ENCODE measurements around the gene S1PR2. TPM values are rescaled to one million over a fixed set of nuclear protein-coding genes. Genes with fewer than 3 reads are reported as not detected.

Gene S1PR2
- 10 to 100 TPM in 1 of 2 donors, 1 to 10 TPM in 1; 7.9 to 13.6 TPM for total RNA-seq
- long read RNA-seq, partial matches to known transcripts, result 0 of 3 reads
- long read RNA-seq, other reads (novel, unspliced or antisense), result 3 of 3 reads

- peak; percentile 74 to 80 for ATAC-seq
- DNase-seq, result peak; percentile 88
- intact Hi-C loops (cut with DNase I), result no loop called here
These were observed at the start of gene S1PR2 for GRCh38 chr19:10230861-10231611. Gene S1PR2, minus strand, starts transcription at chr19:10231331. Its CDS starts 6,426 bp downstream, at chr19:10224905.

- DNase-seq, result no peak
- intact Hi-C loops (cut with DNase I), result no loop called here
These were observed 48.8 kb upstream of the S1PR2 start for GRCh38 chr19:10279737-10280442.

GRCh38 chr19:10278935-10279334 lies 47.8 kb upstream of the S1PR2 start:
- ATAC-seq, result no peak
- intact Hi-C loops (cut with DNase I), result no loop called here

More at GRCh38 chr19:10279737-10280442, 48.8 kb upstream of the S1PR2 start:
- ATAC-seq, result no peak

GRCh38 chr19:10277795-10278589 lies 46.9 kb upstream of the S1PR2 start:
- no peak for DNase-seq
- no peak for ATAC-seq
- intact Hi-C loops (cut with DNase I), result no loop called here

More at GRCh38 chr19:10278935-10279334, 47.8 kb upstream of the S1PR2 start:
- no peak for DNase-seq

- intact Hi-C loops (cut with DNase I), result loop anchor here in 1 of 2 donors (5.0 kb wide), 1 partner anchor 58 kb away; the partner anchor contains the start of gene RAVER1
- DNase-seq (no peak), ATAC-seq (no peak)
These were observed 43.5 kb upstream of the S1PR2 start for GRCh38 chr19:10274589-10274988.

GRCh38 chr19:10271543-10272086 lies 40.5 kb upstream of the S1PR2 start:
- DNase-seq, result no peak
- intact Hi-C loops (cut with DNase I), result loop anchor here in 1 of 2 donors (5.0 kb wide), 1 partner anchor 61 kb away; the partner anchor contains the start of gene RAVER1
- ATAC-seq, result no peak

GRCh38 chr19:10270616-10271394 lies 39.7 kb upstream of the S1PR2 start, which contains the start of gene ICAM1:
Gene ICAM1, plus strand, starts transcription at chr19:10271120. Its CDS starts 40 bp downstream, at chr19:10271160.
- ATAC-seq (peak; percentile 75 to 81), DNase-seq (peak; percentile 92)
- intact Hi-C loops (cut with DNase I), result loop anchor here in 1 of 2 donors (5.0 kb wide), 1 partner anchor 61 kb away; the partner anchor contains the start of gene RAVER1

- intact Hi-C loops (cut with DNase I), result loop anchor here in 1 of 2 donors (5.0 kb wide), 1 partner anchor 62 kb away; the partner anchor contains the start of gene RAVER1
- DNase-seq (peak; percentile 79), ATAC-seq (peak; percentile 64 to 71)
These were observed 39.1 kb upstream of the S1PR2 start for GRCh38 chr19:10270180-10270615.

GRCh38 chr19:10269333-10270179 lies 38.4 kb upstream of the S1PR2 start:
- DNase-seq (peak; percentile 92), ATAC-seq (peak; percentile 80 to 83)
- intact Hi-C loops (cut with DNase I), result loop anchor here (1.0 to 5.0 kb wide), 3 partner anchors 63 to 120 kb away; partner anchors contain the start of gene RAVER1 (in 1 of the 2)

GRCh38 chr19:10268071-10268470 lies 36.9 kb upstream of the S1PR2 start:
- peak in 1 of 2 donors; percentile 3 for ATAC-seq
- intact Hi-C loops (cut with DNase I), result loop anchor here in 1 of 2 donors (2.0 kb wide), 1 partner anchor 121 kb away; no protein-coding TSS in a partner anchor
- DNase-seq, result peak; percentile 58

GRCh38 chr19:10266706-10267105 lies 35.6 kb upstream of the S1PR2 start:
- intact Hi-C loops (cut with DNase I), result no loop called here
- DNase-seq (no peak), ATAC-seq (no peak)

GRCh38 chr19:10262771-10263170 lies 31.6 kb upstream of the S1PR2 start:
- DNase-seq, result no peak
- intact Hi-C loops (cut with DNase I), result no loop called here
- ATAC-seq, result no peak

- intact Hi-C loops (cut with DNase I), result no loop called here
- ATAC-seq (no peak), DNase-seq (no peak)
These were observed 29.0 kb upstream of the S1PR2 start for GRCh38 chr19:10260141-10260584.

- intact Hi-C loops (cut with DNase I), result no loop called here
- DNase-seq, result peak; percentile 88
- peak; percentile 70 to 75 for ATAC-seq
These were observed 28.2 kb upstream of the S1PR2 start for GRCh38 chr19:10259162-10259905.

GRCh38 chr19:10258080-10258710 lies 27.1 kb upstream of the S1PR2 start:
- intact Hi-C loops (cut with DNase I), result no loop called here
- ATAC-seq, result peak in 1 of 2 donors; percentile 3

More at GRCh38 chr19:10258080-10258710, 27.1 kb upstream of the S1PR2 start:
- no peak for DNase-seq
